Naive thymus-derived CD4-positive, alpha-beta T cell (primary cell): ENCODE measurements around the gene CCNYL1. TPM values are rescaled to one million over a fixed set of nuclear protein-coding genes. Genes with fewer than 3 reads are reported as not detected.
"Not testable (repeated sequence)": the region's sequence is repeated elsewhere in the genome, so short reads cannot be mapped to it uniquely, and the experiment has no call there.

Experiments
- ATAC-seq: fragments of 150-1000 bp; cut with Tn5 transposase; 2 replicates; pipeline ENCODE4 v1.10.0; 2021; ENCODE audit warnings: mild to moderate bottlenecking, moderate library complexity
- CTCF ChIA-PET: fragments of 350-600 bp; sonication (Branson Sonifier 250); formaldehyde crosslinking; loops from one replicate; lab custom pipeline; 2021; ENCODE audit warnings: antibody characterized with exemption; lab: Charles Lee
- POLR2A ChIA-PET: fragments of 350-600 bp; sonication (Branson Sonifier 250); formaldehyde crosslinking; loops from one replicate; lab custom pipeline; 2021; ENCODE audit warnings: antibody characterized with exemption, inconsistent platforms; lab: Charles Lee
- DNase-seq, 9 donors: peaks; one replicate each; pipeline versions ENCODE4 v3.0.0 to v3.0.0-alpha.2; 2020 to 2022; ENCODE audit warnings: mixed read lengths in 1 of 9
- H3K27ac ChIP-seq: one replicate; pipeline ENCODE4 v1.7.0; 2013; ENCODE audit warnings: mild to moderate bottlenecking, low read depth, low read length, moderate library complexity
- H3K27me3 ChIP-seq, 2 donors: one replicate each; pipeline ENCODE4 v1.7.0; 2013; ENCODE audit warnings: low read length in 2 of 2, mild to moderate bottlenecking in 2 of 2, moderate library complexity in 2 of 2; ENCODE audit not compliant: control insufficient read depth in 2 of 2, insufficient read depth in 2 of 2
- H3K36me3 ChIP-seq, 3 experiments: 1 replicate in 2 of 3; 2 replicates in 1 of 3; pipeline ENCODE4 v1.7.0; 2013; ENCODE audit warnings: low read length in 3 of 3, mild to moderate bottlenecking in 3 of 3, moderate library complexity in 1 of 3; ENCODE audit not compliant: insufficient read depth in 3 of 3, control insufficient read depth in 2 of 3
- H3K4me1 ChIP-seq, 2 donors: one replicate each; pipeline ENCODE4 v1.7.0; 2013; ENCODE audit warnings: low read length in 2 of 2, mild to moderate bottlenecking in 2 of 2, moderate library complexity in 1 of 2; ENCODE audit not compliant: control insufficient read depth in 2 of 2, insufficient read depth in 2 of 2
- H3K4me3 ChIP-seq: 2 replicates; pipeline ENCODE4 v1.7.0; 2013; ENCODE audit warnings: mild to moderate bottlenecking, low read length
- H3K9me3 ChIP-seq, 3 experiments: 1 replicate in 2 of 3; 2 replicates in 1 of 3; pipeline ENCODE4 v1.7.0; 2013; ENCODE audit warnings: low read length in 3 of 3; ENCODE audit not compliant: control insufficient read depth in 2 of 3
- H3K27ac Mint-ChIP-seq, 9 donors: one replicate each; pipeline ENCODE4 v1.8.0; 2020 to 2022; ENCODE audit warnings: mixed read lengths in 9 of 9, mild to moderate bottlenecking in 8 of 9, moderate library complexity in 5 of 9, inconsistent platforms in 2 of 9
- H3K27me3 Mint-ChIP-seq, 5 donors: one replicate each; pipeline ENCODE4 v1.8.0; 2021 to 2022; ENCODE audit warnings: mixed read lengths in 5 of 5, mild to moderate bottlenecking in 1 of 5
- H3K36me3 Mint-ChIP-seq, 5 donors: one replicate each; pipeline ENCODE4 v1.8.0; 2020 to 2022; ENCODE audit warnings: mixed read lengths in 5 of 5, mild to moderate bottlenecking in 3 of 5, inconsistent platforms in 1 of 5
- H3K4me1 Mint-ChIP-seq, 7 donors: one replicate each; pipeline ENCODE4 v1.8.0; 2020 to 2022; ENCODE audit warnings: mixed read lengths in 7 of 7, mild to moderate bottlenecking in 3 of 7, inconsistent platforms in 1 of 7
- H3K4me3 Mint-ChIP-seq, 10 donors: one replicate each; pipeline ENCODE4 v1.8.0; 2020 to 2022; ENCODE audit warnings: mild to moderate bottlenecking in 10 of 10, mixed read lengths in 10 of 10, moderate library complexity in 6 of 10, inconsistent platforms in 2 of 10
- H3K9me3 Mint-ChIP-seq, 11 donors: one replicate each; pipeline ENCODE4 v1.8.0; 2020 to 2022; ENCODE audit warnings: mixed read lengths in 11 of 11, mild to moderate bottlenecking in 4 of 11, inconsistent platforms in 1 of 11, moderate library complexity in 1 of 11
- intact Hi-C, 2 donors: fragments of 100-400 bp; cut with micrococcal nuclease; formaldehyde crosslinking; loops; one replicate each; pipeline ENCODE4 v1.15.1; 2023
- polyA plus RNA-seq, 2 donors: library from polyadenylated mRNA; unstranded; fragments of 300-500 nt; fragmentation: Illumina TruSeq; gene quantifications; one replicate each; pipeline ENCODE4 v1.2.3, GENCODE V29; 2021
- total RNA-seq, 6 experiments: library from RNA in 5 of 6; stranded (reverse) in 5 of 6; gene quantifications; 1 replicate in 5 of 6; 2 replicates in 1 of 6; pipeline ENCODE4 v1.2.3 and lab custom pipeline; 2021 to 2026

CCNYL1 gene
- total and polyA plus RNA-seq, 7 experiments from 2014 or later: 1.7 to 16.7 (median 9.5) TPM

GRCh38 chr2:207719655-207720054, 8.2 kb downstream of the CCNYL1 start:
- H3K4me3 ChIP-seq, H3K9me3 Mint-ChIP-seq, H3K27me3 ChIP-seq, H3K4me3 Mint-ChIP-seq, H3K36me3 Mint-ChIP-seq, CTCF ChIA-PET, H3K27me3 Mint-ChIP-seq, H3K4me1 ChIP-seq, H3K27ac ChIP-seq, DNase-seq, H3K9me3 ChIP-seq, POLR2A ChIA-PET, H3K36me3 ChIP-seq, H3K27ac Mint-ChIP-seq, ATAC-seq: not testable (repeated sequence)
- H3K4me1 Mint-ChIP-seq: peaks cover 4 to 47% (median 26%) of the 10 kb centered on the region in 7 donors
- intact Hi-C loops: loop anchor here in 1 of 2 donors (10.0 kb wide), 1 partner anchor 675 kb away; no protein-coding TSS in a partner anchor

- Histone ChIP-seq H3K27ac (no peak overlapping the region), H3K4me1 (no peaks in the 10 kb centered on the region), H3K27me3 (no peaks in the 10 kb centered on the region), H3K36me3 (no peaks in the 10 kb centered on the region), H3K9me3 (no peaks in the 10 kb centered on the region), H3K4me3 (no peak overlapping the region)
- Mint-ChIP-seq H3K4me1 (peaks cover 4 to 50% (median 30%) of the 10 kb centered on the region in 7 donors), H3K27me3 (no peaks in the 10 kb centered on the region), H3K4me3 (no peak overlapping the region), H3K9me3 (peaks cover 0 to 2% (median 0%) of the 10 kb centered on the region in 11 donors), H3K36me3 (peaks cover 0 to 6% (median 0%) of the 10 kb centered on the region in 5 donors), H3K27ac (peak overlapping the region in 2 of 9 donors; percentile 2 to 58)
- intact Hi-C loops: no loop called here
- ATAC-seq: no peak
- ChIA-PET POLR2A (interaction anchor here (1.2 kb wide), 1 partner anchor 9 kb away, joined by 4 read pairs; the partner anchor contains the start of gene CCNYL1), CTCF (no interaction called here)
- DNase-seq: no peak
Measured at GRCh38 chr2:207720517-207721187, 9.2 kb downstream of the CCNYL1 start.

GRCh38 chr2:207722773-207723424, 11.5 kb downstream of the CCNYL1 start:
- CTCF ChIA-PET: no interaction called here
- ATAC-seq: no peak

GRCh38 chr2:207723425-207723787, 12.0 kb downstream of the CCNYL1 start:
- CTCF ChIA-PET, H3K4me3 ChIP-seq, intact Hi-C loops, H3K27me3 Mint-ChIP-seq, H3K36me3 ChIP-seq, H3K4me3 Mint-ChIP-seq, H3K27ac ChIP-seq, H3K27me3 ChIP-seq, H3K4me1 ChIP-seq, POLR2A ChIA-PET, H3K36me3 Mint-ChIP-seq, ATAC-seq, DNase-seq, H3K9me3 ChIP-seq, H3K9me3 Mint-ChIP-seq: not testable (repeated sequence)
- Mint-ChIP-seq H3K27ac (peak overlapping the region in 1 of 9 donors; percentile 38), H3K4me1 (peaks cover 11 to 56% (median 48%) of the 10 kb centered on the region in 7 donors)

More at GRCh38 chr2:207722773-207723424, 11.5 kb downstream of the CCNYL1 start:
- POLR2A ChIA-PET: no interaction called here
- Histone ChIP-seq H3K4me1 (peaks cover 0 to 6% of the 10 kb centered on the region in 2 donors), H3K27ac (no peak overlapping the region), H3K27me3 (no peaks in the 10 kb centered on the region), H3K4me3 (no peak overlapping the region), H3K9me3 (no peaks in the 10 kb centered on the region), H3K36me3 (no peaks in the 10 kb centered on the region)
- intact Hi-C loops: no loop called here
- H3K27me3 Mint-ChIP-seq: no peaks in the 10 kb centered on the region
- H3K4me1 Mint-ChIP-seq: peaks cover 11 to 56% (median 46%) of the 10 kb centered on the region in 7 donors
- H3K9me3 Mint-ChIP-seq: no peaks in the 10 kb centered on the region
- H3K36me3 Mint-ChIP-seq: peaks cover 0 to 4% (median 0%) of the 10 kb centered on the region in 5 donors
- no peak for DNase-seq
- no peak overlapping the region for H3K4me3 Mint-ChIP-seq
- peak overlapping the region in 1 of 9 donors; percentile 38 for H3K27ac Mint-ChIP-seq

- Mint-ChIP-seq H3K27ac (peak overlapping the region in 3 of 9 donors; percentile 16 to 37 (median 17)), H3K36me3 (peaks cover 0 to 8% (median 0%) of the 10 kb centered on the region in 5 donors), H3K9me3 (no peaks in the 10 kb centered on the region), H3K4me3 (no peak overlapping the region), H3K4me1 (peaks cover 11 to 52% (median 44%) of the 10 kb centered on the region in 7 donors), H3K27me3 (no peaks in the 10 kb centered on the region)
- no peak for ATAC-seq
- intact Hi-C loops: no loop called here
- Histone ChIP-seq H3K36me3 (no peaks in the 10 kb centered on the region), H3K27ac (no peak overlapping the region), H3K4me1 (peaks cover 0 to 6% of the 10 kb centered on the region in 2 donors), H3K9me3 (no peaks in the 10 kb centered on the region), H3K4me3 (no peak overlapping the region), H3K27me3 (no peaks in the 10 kb centered on the region)
- ChIA-PET CTCF (no interaction called here), POLR2A (no interaction called here)
- DNase-seq: no peak
Measured at GRCh38 chr2:207724113-207724512, 12.7 kb downstream of the CCNYL1 start.

GRCh38 chr2:207725873-207726578, 14.6 kb downstream of the CCNYL1 start:
- no peak overlapping the region for H3K4me3 ChIP-seq
- Mint-ChIP-seq H3K9me3 (no peaks in the 10 kb centered on the region), H3K36me3 (peaks cover 0 to 20% (median 5%) of the 10 kb centered on the region in 5 donors), H3K4me3 (peak overlapping the region in 1 of 10 donors; percentile 19), H3K4me1 (peaks cover 11 to 50% (median 41%) of the 10 kb centered on the region in 7 donors), H3K27ac (peak overlapping the region in 4 of 9 donors; percentile 41 to 67 (median 52)), H3K27me3 (no peaks in the 10 kb centered on the region)
- H3K27ac ChIP-seq: no peak overlapping the region
- peak in 5 of 9 donors; percentile 25 to 38 (median 37) for DNase-seq
- ChIA-PET CTCF (interaction anchor here (1.1 to 2.4 kb wide), 4 partner anchors 14 to 101 kb away, joined by 3 to 6 read pairs (median 3); partner anchors contain the start of genes CCNYL1 and METTL21A), POLR2A (interaction anchor here (0.6 to 3.0 kb wide), 3 partner anchors 10 to 106 kb away, joined by 3 to 15 read pairs (median 6); partner anchors contain the start of gene CCNYL1)
- no peak for ATAC-seq
- intact Hi-C loops: loop anchor here in 1 of 2 donors (2.0 to 5.0 kb wide), 2 partner anchors 15 to 34 kb away; partner anchors contain the start of gene CCNYL1
- no peaks in the 10 kb centered on the region for H3K36me3 ChIP-seq
- H3K9me3 ChIP-seq: no peaks in the 10 kb centered on the region
- H3K27me3 ChIP-seq: no peaks in the 10 kb centered on the region
- peaks cover 0 to 6% of the 10 kb centered on the region in 2 donors for H3K4me1 ChIP-seq
